ENCODE data around the gene ARHGAP15.
A peak's percentile ranks its signal among the peaks of the same experiment; 100 is the strongest.

ARHGAP15 gene

DNA sequence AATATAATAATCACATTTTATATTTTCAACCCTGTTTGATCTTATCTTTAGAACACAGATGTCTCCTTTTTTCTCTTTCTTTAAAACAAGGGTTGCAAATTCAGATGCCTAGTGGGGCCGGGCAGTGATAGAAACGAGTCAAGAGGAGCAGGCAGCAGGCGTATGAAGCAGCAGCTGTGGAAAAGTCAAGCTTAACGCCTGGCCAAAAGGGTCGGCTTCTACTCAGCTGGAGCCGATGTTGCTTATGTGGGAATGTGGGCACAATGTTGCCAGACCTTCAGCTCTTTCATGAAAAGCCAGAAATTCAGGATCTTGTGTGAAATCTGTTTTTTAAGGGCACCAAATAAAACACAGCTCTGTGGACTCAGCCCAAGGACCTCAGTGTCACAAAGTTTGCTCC, 642.7 kb downstream of the ARHGAP15 start:
- DNase-seq (ENCODE audit: low spot score), result no peak

DNA sequence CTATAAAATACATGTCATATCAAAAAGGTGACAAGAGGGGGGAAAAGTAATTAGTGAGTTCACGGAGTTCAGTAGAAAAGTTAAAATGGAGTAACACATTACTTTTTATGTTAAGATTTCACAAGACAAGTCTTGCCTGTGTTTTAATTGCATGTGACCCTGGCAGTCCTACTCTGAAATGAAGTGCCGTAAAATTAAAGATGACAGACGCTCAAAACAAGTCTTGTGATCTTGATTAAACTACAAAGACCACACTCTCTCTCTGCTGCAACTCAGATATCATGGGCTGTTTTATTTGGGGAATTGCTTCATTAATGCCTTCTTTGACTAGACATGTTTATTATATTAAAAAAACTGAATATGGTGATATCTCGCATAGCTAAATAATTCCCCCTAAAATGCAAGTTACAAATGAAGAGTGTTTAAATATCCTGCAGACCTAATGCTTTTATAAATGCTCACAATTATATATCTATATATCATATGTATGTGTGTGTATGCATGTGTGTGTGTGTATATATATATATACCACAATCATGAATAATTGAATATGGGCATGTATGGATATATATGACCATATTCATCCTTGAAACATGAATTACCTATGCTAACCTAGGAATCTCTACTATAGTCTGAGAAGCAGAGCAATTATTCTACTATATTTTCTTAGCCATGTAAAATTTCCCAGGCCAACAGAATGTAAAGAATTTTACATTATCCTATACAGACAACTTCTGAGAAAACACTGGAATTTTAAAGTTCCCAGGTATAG, 647.5 kb downstream of the ARHGAP15 start:
- DNase-seq (ENCODE audit: low spot score), result no peak

DNA sequence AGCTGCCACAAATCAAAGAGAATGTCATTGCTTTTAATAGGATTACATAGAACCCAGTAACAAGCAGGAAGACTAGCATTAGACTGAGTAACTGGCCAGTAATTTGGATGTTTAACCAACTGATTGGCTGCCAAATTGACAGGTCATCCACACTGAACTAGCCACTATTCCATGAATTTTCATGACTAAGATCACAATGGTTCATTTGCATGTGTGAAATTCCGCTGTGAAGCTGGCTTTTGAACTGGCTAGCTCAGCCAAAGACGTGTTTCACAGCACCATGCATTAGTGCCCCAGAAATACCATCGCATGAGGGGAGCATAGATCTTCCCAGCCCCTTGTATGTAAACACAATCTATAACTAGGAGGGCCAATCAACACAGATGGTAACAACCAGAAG, 649.8 kb downstream of the ARHGAP15 start:
- no peak for DNase-seq (ENCODE audit: low spot score)

DNA sequence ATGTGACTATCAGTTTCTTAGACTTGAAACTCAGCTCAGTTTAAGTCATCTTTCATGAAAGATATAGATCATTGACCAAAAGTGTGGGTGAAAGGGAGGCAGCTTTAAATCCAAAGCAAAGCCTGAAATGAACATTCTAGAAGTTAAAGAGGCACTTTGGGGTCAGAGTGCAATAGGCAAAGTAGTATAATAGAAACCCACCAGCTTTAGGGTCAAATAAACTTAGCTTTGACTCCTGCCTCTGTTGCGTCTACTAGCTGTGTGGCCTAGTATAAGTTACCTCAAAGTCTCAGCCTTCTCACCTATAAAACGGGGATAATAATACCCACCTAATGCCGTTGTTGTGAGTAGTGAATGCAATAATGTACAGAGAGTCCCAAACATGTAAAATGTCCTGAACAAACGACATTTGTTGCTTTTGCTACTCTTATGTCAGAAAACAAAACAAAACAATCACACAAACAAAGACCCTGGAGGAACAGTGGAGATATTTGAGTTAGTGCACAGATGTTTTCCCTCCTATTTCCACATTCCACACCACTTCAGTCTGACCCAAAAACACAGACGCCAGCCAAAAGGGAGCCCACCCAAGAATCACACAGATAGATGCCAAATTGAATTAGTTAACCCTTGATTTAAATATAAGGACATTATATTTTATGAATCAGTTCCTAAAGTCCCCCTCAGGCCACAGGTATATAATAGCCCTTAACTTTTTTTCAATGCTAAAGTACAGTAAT, 657.0 kb downstream of the ARHGAP15 start:
- DNase-seq (ENCODE audit: low spot score), result no peak

DNA sequence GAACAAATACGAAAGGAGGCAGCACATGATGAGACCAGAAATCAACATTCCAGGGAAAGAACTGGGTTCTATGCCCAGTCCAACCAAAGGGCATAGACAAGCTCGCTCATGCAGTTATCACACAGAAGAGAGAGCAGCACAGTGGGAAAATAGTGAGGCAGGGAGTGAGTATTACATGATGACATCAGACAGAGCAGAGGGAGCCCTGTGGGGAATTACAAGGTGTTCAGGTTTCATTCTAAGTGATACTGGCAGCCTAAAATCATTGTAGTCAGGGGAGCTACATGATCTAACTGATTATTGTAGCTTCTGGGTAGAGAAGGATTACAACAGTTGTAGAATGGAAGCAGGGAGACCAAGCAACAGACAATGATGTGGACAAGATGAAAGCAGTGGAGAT, 658.5 kb downstream of the ARHGAP15 start:
- DNase-seq (ENCODE audit: low spot score), result no peak

DNA sequence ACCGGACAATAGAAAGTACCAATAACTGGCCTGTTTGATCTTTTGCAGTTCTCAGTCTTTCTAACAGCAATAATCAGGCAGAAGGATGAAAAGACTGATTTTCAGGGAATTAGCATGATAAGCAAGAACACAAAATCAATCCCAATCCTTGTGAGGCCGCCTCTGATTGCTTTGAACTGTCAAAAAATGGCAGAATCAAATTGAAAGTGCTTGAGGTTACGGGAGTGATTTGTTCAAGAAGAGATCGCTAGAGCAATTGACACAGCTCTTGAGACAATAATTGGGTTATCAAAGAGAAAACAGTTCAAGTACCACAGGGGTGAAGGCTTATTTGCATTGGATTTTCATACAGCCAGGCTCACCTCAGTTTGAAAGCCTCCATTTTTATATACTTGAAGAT, 663.4 kb downstream of the ARHGAP15 start:
- no peak for DNase-seq (ENCODE audit: low spot score)

DNA sequence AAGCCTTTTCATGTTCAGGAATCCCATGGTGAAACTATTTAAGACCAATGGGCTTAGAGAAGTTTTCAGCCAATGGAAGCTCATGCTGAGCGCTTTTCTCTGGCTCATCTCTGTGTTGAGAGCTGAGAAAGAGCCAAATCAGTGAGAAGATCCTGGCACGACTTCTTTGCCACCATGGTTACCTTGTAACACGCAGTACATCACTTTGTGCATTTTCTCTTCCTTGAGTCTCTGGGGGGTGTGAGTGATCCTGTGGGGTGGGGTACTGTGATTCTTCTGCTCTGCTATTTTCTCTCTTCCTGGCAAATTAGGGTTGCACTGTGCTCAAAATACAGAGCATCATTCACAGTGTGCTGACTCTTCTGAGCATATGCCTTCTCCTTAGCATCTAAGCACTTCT, 664.2 kb downstream of the ARHGAP15 start:
- no peak for DNase-seq (ENCODE audit: low spot score)

DNA sequence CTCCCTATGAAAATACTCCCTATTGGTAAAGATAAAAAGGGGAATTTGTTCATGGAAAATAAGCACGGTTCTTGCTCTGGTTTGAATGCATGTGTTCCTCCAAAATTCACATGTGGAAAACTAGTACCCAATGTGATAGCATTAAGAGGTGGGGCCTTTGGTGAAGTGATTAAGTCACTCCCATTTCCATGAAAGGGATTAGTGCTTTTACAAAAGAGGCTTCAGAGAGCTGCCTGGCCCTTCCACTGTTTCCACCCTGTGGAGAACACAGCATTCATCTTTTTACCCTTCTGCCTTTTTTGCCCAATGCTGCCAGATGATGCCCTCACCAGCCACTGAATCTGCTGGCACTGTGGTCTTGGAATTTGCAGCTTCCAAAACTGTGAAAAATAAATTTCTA, 666.8 kb downstream of the ARHGAP15 start:
- no peak for DNase-seq (ENCODE audit: low spot score)

DNA sequence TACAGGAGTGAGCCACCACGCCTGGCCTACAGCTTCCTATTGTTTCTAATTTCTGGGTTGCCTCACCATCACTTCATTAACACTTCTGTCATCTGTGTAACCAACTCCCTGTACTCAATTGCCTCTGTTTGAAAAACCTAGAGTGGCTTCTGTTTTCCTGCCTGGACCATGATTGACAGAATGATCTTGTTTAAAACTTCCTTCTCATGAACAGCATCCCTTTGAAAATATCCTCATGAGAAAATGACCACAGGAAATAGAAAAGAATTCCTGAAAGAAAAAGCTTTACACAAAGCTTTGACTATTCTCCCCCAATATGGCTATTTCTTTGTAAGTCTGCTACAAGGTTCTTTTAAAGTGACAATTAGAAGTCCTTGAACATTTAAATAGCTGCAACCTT, 672.3 kb downstream of the ARHGAP15 start:
- DNase-seq (ENCODE audit: low spot score), result no peak

DNA sequence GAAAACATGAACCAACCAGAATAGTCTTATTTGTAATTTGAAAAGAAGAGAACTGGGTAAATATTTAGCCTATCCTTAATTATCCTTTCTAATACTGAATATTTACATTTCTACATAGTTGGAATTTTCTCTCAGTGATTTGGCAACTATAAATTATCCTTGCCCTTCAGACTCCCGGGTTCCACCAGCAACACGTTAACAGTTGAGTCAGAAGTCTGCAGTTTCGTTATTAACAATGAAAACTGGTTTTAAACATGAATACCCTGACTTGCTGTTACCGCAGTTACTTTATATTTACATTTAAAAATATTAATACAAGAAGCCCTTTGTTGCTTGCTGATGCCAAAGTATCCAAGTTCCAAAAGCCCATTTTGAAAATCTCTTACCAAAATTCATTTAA, 673.0 kb downstream of the ARHGAP15 start:
- peak; percentile 36 for DNase-seq (ENCODE audit: low spot score)

DNA sequence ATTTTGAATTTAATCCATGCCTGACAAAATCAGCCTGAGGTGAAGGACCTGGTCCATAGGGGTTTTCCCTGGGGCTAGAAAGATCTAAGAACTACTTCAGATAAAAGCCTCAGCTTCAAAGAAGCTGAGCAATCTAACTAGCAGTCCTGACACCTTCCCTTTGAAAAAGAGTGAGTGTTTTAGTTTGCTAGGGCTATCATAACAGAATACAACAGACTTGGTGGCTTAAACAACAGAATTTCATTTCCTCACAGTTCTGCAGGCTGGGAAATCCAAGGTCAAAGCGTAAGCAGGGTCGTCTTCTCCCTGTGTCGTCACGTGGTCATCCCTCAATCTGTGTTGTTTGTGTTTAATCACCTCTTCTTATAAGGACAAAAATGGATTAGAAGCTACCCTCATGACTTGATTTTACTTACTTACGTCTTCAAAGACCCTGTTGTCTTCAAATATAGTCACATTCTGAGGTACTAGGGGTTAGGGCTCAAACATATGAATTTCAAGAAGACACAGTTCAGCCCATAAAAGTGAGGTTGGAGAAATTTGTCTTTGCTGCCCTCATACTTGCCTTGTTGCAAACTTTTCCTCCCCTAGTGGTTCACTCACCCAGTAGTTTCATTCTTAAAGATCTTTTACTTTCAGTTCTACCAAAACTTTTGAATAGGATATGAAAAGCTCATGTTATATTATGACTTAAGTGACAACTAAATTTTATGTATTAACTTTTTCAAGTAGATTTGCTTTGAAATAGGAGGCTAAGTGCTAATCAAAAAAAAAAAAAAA, 673.8 kb downstream of the ARHGAP15 start:
- peak; percentile 15 for DNase-seq (ENCODE audit: low spot score)

DNA sequence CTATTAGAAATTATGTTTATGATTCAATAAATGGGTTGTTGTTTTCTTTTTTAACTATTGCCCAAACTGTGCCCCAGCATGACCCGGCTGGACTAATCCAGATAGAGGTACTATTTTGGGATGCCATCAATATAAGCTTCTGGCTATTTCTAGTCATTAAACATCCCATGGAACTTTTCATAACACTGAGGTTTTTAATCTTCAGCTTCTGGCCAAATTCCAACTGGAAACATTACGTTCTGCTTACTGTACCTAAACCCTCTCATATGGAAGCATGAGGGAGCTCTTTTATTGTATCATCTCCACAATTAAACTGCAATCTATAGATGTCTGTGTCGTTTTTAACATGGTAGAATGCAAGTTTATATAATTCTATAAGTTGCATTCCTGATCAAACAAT, 674.7 kb downstream of the ARHGAP15 start:
- no peak for DNase-seq (ENCODE audit: low spot score)

DNA sequence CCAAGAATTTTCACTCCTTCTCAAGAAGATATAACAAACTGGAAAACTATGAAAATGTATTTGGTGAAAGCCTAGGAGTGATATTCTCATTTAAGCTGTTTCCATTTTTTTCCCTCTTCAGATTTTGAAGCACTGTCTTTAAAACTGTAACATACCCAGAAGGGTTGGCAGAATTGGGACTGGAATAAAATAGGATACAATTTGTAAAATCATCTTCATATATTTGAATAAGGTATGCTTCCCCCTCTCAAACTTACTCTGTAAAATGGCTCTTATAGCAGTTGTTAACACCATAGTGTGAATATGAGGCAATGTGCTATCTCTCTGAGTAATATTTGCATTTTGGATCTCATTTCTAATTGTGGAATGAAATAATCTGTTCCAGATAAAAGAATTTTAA, 676.4 kb downstream of the ARHGAP15 start:
- DNase-seq (ENCODE audit: low spot score), result no peak

DNA sequence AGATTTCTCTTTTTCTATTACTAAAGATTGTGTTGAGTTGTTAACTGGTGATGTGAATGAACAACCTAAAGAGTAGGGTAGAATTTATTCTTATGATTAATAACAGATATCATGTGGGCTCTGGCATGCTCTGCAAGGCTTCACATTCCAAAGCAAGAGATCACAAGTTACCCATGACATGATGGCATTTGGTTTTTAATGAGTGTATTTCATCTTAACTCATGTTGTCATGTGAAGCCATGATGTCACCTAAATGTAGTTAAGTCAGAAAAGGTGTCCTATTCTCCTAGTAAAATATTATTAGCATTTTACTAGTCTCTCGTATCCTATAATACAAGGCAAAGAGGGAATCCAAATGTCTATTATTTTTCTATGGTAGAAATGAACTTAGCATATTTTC, 678.0 kb downstream of the ARHGAP15 start:
- no peak for DNase-seq (ENCODE audit: low spot score)

DNA sequence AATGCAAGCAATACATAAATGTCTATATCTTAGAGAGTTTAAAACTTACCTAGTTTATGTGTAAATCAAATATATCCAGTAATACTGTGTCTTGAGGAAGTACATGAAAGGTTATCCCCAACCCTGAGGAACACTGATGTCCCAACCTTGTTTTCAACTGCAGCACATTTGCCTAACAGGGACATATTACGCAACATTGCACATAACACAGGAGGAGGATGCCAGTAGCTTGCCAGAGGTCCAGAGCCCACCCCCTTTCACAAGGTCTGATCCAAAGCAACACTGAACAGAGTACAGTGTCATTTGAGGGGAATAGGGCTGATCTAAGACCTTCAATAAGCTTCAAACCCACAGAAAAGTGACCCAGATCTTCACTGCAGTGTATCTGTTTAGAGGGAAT, 678.5 kb downstream of the ARHGAP15 start:
- DNase-seq (ENCODE audit: low spot score), result no peak

DNA sequence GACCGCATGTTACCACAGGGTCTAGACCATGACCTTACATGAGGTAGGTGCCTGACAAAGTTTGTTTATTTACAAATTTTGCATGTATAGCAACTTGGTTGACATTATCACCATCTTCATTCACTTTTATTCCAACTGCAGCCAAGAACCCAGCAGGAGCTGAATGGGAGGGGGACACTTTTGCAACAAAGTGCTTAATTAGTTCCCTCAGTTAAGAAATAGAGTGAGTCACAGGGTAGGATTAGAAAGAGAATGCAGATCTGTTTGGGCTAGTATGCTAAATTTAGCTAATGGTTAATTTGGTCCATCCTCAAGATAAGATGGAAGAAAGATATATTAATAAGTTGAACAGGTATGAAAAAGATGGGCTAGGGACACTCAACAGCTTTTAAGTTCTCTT, 678.9 kb downstream of the ARHGAP15 start:
- no peak for DNase-seq (ENCODE audit: low spot score)

DNA sequence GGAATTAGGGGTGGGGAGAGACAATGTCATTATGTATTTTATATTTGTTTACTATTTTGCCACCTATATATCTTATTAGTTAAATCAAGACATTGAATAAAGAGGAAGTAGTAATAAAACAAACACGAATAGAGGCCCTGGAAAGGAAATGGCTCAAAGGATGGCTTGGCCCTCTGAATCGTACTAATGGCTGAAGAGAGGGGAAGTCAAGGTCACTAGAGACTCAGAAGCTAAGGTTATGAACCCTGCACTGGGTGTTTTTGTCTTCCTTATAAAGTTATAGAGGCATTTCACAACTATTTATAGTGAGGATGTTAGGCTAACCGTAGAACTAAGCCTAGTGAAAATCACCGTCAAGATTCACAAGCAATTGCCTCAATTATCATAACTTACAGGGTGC, 685.9 kb downstream of the ARHGAP15 start:
- no peak for DNase-seq (ENCODE audit: low spot score)

DNA sequence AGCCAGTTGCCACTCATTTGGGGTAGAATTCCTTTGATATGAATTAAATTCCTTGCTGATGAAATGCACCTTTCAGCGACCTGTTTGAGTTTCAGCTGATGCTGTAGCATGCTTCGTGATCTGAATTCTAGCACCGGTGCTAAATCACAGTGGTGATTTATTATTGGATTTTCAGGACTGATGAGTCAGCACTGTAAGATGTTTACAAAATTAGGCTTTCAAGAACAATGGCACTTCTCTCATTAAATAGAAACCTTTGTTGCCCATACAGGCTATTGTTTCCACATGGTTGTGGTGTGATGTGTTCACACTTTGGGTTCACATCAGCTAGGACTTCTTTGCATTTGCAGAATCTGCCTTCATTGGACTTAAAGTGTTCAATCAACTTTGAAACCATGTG, 687.7 kb downstream of the ARHGAP15 start:
- no peak for DNase-seq (ENCODE audit: low spot score)

Data from hepatic stellate cell (primary cell).